SIG-M5 (cell line): ENCODE measurements around the gene SEC11C.
"Not testable (repeated sequence)": the region's sequence is repeated elsewhere in the genome, so short reads cannot be mapped to it uniquely, and the experiment has no call there.

Experiments used
- DNase-seq: peaks from one replicate; lab custom pipeline; 2025; lab: John Stamatoyannopoulos, UW

The SEC11C gene

GRCh38 chr18:59139615-59140301 lies at the start of gene SEC11C:
Gene SEC11C, plus strand, starts transcription at chr18:59139884. Its CDS starts 65 bp downstream, at chr18:59139949.
- DNase-seq, result peak; percentile 74

GRCh38 chr18:59090966-59091603 lies 48.6 kb upstream of the SEC11C start:
- no peak for DNase-seq

GRCh38 chr18:59093668-59094067 lies 46.0 kb upstream of the SEC11C start:
- DNase-seq, result no peak

- no peak for DNase-seq
Measured at GRCh38 chr18:59094569-59094968, 45.1 kb upstream of the SEC11C start.

GRCh38 chr18:59096098-59096789 lies 43.4 kb upstream of the SEC11C start:
- DNase-seq, result no peak

GRCh38 chr18:59101830-59102414 lies 37.8 kb upstream of the SEC11C start:
- DNase-seq, result no peak

- no peak for DNase-seq
Measured at GRCh38 chr18:59109375-59109774, 30.3 kb upstream of the SEC11C start.

- DNase-seq, result no peak
Measured at GRCh38 chr18:59114160-59114559, 25.5 kb upstream of the SEC11C start.

- DNase-seq, result no peak
Measured at GRCh38 chr18:59123588-59124369, 15.9 kb upstream of the SEC11C start.

- DNase-seq, result no peak
Measured at GRCh38 chr18:59124370-59124704, 15.3 kb upstream of the SEC11C start.

GRCh38 chr18:59127047-59127446 lies 12.6 kb upstream of the SEC11C start:
- no peak for DNase-seq

- DNase-seq, result no peak
Measured at GRCh38 chr18:59129951-59130703, 9.6 kb upstream of the SEC11C start.

GRCh38 chr18:59132810-59133465 lies 6.7 kb upstream of the SEC11C start:
- DNase-seq, result no peak

- peak; percentile 74 for DNase-seq
Measured at GRCh38 chr18:59139291-59139614, 431 bp upstream of the SEC11C start.

- DNase-seq, result no peak
Measured at GRCh38 chr18:59140302-59140885, 710 bp downstream of the SEC11C start.

GRCh38 chr18:59141294-59142068 lies 1.8 kb downstream of the SEC11C start:
- DNase-seq, result no peak

- no peak for DNase-seq
Measured at GRCh38 chr18:59142274-59142673, 2.6 kb downstream of the SEC11C start.

- not testable (repeated sequence) for DNase-seq
Measured at GRCh38 chr18:59142800-59143416, 3.2 kb downstream of the SEC11C start.

- no peak for DNase-seq
Measured at GRCh38 chr18:59143441-59143840, 3.8 kb downstream of the SEC11C start.
